NAMALWA (cell line): ENCODE measurements around the gene SLITRK5.

ENCODE experiments used
- DNase-seq: peaks from one replicate; pipeline ENCODE4 v3.0.0-alpha.2; 2015; ENCODE audit warnings: low spot score

Gene SLITRK5

DNA sequence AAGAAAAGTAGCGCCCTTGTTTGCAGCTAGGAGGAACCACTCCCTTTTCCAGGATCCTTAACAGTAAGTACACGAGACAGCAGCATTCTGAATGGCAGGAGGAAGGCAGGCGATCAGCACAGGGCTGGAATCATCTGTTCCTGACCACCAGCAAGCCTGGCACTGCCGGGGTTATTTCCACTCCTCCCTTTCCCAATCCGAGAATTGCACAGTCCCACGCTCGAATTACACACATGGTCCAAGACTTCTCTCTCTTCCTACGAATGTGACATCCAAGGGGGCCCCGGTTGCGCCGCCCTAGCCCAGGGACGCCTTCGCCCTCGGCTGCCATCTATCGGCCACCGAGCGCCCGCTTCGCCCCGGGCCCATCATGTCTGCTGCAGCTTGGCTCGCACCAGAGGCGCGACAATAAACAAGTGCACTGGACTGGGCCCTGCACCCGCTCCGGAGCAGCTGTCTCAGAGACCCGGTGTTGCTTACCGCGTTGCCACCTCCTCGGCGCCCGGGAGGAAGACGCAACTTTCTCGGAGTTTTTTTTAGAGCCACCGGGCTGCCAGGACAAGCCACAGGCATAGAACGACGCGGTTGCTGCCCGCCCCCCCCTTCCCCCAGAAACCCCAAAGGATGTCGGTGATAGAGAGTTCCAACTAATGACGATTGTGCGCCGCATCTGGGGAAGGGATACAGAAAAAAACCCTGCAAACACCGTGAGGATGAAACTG, at the start of gene SLITRK5:
SLITRK5 (plus strand) TSS at position 341 of the 722 bp plus-strand sequence. CDS start 4,018 bp downstream, outside the sequence.
- peak; percentile 69 for DNase-seq

DNA sequence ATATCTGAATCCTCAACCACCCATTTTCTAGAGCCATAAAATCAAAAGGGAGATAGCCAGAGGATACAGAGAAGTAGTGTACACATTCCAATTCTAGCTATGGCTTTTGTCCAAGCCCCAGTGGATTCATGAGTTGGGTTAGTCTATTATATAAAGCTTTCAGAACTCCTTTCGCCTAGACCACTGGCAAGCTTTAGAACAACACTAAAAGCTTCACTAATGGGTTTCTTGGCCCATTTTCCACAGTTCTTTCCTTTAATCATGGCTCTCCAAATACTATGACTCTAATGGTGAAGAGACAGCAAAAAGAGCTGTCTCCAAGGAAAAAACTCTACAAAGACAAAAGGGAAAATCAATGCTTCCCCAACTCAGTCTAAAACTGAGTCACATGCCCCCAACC, 48.2 kb upstream of the SLITRK5 start:
- no peak for DNase-seq

DNA sequence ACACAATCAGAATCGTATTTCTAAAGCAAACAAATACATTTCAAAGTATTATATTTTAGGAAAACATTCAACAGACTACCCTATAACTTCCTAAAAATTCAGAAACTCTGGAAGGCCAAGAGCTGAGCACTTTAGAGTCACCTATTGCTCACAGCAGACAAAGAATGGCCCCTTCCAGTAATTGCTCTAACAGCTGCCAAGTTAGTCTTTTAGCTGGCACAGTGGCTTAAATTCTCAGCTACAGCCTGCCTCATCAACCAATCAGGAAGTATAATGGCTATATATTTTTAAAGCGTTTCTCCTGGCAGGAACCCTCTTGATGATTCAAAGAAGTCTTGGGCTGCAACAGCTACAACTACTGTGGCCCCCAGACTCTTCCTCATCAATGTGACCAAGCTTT, 14.9 kb upstream of the SLITRK5 start:
- DNase-seq = no peak

DNA sequence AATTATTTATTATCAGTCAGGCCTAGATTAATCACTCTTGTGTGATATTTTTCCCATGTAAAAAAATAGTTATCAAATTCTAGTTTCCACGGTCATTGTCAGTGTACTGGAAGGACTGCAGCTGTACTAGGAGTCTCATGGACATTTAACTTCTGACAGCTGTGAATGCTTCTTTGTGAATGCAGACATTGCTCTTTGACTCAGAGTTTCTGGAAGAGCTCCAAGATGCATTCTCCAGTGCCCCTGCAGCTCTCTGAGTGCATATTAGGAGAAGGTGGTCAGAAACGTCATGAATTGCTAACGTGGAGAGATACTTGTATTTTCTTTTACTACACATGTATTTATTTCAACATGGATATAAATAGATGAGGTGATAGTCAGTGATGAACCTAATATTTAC, 9.7 kb upstream of the SLITRK5 start:
- DNase-seq = no peak

DNA sequence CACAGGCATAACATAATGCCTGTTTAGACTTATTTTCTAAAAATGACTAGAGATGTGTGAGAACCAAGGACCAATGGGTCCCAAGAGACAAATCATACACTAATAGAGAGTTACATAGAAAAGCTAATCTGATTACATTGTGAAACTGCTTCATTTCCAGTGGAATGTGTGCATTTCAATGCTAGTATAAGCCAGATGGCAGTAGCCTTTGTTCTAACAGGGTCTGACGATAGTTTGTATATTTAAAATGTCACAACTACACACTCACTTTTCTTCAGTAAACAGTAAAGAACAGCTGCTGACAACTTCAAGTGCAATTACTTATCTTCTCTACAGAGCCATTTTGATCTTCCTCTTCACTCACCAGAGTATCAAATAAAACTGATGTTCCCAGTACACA, 4.3 kb upstream of the SLITRK5 start:
- DNase-seq = no peak

GRCh38 chr13:87667686-87668085, 3.5 kb upstream of the SLITRK5 start:
- no peak for DNase-seq

DNA sequence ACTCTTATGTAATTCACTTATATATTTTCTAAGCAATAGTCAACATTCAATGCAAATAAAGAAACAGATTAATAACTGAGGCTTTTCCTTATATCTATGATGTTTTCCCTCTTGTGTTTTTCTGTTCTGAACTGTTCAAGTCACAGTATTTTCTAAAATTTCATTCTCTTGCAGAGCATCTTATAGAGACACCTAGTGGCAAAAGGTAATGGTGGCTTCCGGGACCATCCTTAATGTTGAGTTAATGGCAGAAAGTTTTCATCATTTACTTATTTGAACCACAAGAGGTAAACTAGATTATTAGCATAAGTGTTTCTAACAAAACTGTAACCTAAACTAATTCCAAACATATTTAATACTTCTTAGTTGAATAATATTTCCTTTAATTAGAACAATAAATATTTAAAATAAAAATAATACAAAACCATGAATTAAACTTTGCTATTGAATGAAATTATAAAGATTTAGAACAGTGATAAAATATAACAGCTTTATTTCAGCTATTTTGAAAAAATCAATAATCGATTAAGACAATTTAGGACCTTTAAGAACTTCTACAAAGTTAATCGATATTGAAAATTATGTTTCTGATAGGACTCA, 1.7 kb upstream of the SLITRK5 start:
- peak; percentile 76 for DNase-seq

DNA sequence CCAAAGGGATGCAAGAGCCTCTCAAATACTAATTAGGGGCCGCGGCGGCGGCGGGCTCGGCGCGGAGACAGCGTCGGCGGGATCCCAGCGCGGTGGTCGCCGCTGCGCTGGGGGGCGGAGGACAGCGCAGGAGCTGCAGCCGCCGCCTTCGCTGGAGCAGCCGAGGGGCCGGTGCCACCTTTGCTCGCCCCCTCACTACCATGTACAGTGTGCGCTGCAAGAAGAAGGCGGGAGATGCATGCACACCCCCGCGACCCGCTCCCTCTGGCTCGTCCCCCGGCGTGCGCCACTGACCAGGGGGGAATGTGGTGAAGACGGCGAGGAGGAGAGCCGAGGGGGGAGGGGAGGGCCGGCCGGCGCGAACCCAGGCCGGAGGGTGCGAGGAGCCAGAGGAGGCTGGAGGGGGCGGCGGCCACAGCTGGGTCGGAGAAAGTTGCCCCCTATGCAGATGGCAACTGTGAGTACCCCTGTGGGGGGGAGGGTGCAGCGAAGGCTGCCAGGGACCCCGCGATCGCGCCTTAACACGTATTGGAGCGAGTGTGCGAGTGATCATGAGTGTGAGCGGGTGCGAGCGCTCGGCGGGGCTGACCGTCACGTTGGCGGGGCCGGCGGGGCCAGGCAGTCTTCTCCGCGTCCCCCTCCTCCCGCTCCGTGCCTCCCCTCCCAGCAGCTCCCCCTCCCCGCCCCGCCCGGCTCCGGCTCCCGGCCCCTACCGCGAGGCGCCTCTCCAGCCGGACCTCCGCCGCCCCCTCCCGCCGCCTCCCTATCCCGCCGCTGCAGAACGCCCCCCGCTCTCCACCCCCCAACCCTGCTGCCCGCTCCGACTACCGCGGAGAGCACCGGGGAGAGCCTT, 808 bp downstream of the SLITRK5 start:
- no peak for DNase-seq

- no peak for DNase-seq
These were observed 3.1 kb downstream of the SLITRK5 start for GRCh38 chr13:87674247-87674738.

DNA sequence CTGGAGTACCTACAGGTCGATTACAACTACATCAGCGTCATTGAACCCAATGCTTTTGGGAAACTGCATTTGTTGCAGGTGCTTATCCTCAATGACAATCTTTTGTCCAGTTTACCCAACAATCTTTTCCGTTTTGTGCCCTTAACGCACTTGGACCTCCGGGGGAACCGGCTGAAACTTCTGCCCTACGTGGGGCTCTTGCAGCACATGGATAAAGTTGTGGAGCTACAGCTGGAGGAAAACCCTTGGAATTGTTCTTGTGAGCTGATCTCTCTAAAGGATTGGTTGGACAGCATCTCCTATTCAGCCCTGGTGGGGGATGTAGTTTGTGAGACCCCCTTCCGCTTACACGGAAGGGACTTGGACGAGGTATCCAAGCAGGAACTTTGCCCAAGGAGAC, 4.7 kb downstream of the SLITRK5 start:
- no peak for DNase-seq

DNA sequence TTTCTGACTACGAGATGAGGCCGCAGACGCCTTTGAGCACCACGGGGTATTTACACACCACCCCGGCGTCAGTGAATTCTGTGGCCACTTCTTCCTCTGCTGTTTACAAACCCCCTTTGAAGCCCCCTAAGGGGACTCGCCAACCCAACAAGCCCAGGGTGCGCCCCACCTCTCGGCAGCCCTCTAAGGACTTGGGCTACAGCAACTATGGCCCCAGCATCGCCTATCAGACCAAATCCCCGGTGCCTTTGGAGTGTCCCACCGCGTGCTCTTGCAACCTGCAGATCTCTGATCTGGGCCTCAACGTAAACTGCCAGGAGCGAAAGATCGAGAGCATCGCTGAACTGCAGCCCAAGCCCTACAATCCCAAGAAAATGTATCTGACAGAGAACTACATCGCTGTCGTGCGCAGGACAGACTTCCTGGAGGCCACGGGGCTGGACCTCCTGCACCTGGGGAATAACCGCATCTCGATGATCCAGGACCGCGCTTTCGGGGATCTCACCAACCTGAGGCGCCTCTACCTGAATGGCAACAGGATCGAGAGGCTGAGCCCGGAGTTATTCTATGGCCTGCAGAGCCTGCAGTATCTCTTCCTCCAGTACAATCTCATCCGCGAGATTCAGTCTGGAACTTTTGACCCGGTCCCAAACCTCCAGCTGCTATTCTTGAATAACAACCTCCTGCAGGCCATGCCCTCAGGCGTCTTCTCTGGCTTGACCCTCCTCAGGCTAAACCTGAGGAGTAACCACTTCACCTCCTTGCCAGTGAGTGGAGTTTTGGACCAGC, 5.3 kb downstream of the SLITRK5 start:
- DNase-seq = no peak

DNA sequence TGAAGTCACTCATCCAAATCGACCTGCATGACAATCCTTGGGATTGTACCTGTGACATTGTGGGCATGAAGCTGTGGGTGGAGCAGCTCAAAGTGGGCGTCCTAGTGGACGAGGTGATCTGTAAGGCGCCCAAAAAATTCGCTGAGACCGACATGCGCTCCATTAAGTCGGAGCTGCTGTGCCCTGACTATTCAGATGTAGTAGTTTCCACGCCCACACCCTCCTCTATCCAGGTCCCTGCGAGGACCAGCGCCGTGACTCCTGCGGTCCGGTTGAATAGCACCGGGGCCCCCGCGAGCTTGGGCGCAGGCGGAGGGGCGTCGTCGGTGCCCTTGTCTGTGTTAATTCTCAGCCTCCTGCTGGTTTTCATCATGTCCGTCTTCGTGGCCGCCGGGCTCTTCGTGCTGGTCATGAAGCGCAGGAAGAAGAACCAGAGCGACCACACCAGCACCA, 5.9 kb downstream of the SLITRK5 start:
- DNase-seq = no peak

DNA sequence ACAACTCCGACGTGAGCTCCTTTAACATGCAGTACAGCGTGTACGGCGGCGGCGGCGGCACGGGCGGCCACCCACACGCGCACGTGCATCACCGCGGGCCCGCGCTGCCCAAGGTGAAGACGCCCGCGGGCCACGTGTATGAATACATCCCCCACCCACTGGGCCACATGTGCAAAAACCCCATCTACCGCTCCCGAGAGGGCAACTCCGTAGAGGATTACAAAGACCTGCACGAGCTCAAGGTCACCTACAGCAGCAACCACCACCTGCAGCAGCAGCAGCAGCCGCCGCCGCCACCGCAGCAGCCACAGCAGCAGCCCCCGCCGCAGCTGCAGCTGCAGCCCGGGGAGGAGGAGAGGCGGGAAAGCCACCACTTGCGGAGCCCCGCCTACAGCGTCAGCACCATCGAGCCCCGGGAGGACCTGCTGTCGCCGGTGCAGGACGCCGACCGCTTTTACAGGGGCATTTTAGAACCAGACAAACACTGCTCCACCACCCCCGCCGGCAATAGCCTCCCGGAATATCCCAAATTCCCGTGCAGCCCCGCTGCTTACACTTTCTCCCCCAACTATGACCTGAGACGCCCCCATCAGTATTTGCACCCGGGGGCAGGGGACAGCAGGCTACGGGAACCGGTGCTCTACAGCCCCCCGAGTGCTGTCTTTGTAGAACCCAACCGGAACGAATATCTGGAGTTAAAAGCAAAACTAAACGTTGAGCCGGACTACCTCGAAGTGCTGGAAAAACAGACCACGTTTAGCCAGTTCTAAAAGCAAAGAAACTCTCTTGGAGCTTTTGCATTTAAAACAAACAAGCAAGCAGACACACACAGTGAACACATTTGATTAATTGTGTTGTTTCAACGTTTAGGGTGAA, 6.6 kb downstream of the SLITRK5 start:
- DNase-seq = no peak

DNA sequence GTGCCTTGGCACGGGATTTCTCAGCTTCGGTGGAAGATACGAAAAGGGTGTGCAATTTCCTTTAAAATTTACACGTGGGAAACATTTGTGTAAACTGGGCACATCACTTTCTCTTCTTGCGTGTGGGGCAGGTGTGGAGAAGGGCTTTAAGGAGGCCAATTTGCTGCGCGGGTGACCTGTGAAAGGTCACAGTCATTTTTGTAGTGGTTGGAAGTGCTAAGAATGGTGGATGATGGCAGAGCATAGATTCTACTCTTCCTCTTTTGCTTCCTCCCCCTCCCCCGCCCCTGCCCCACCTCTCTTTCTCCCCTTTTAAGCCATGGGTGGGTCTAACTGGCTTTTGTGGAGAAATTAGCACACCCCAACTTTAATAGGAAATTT, 7.2 kb downstream of the SLITRK5 start:
- no peak for DNase-seq

DNA sequence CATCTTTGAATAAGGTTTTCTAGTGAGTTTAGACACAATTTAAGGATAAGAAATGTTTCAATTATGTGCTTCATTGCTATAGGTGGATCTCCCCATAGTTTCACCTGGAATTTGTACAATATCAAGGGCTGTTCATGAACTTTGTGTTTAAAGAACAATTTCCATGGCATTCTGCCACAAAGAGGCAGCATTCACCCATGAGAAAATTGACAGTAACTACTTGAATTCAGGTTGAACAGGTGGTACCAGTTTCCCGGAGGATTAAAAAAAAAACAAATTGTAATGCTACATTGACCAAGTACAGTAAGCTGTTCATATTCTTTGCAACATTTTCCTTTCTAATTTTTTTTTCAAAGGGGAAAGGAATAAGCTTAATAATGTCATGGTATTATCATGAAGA, 9.1 kb downstream of the SLITRK5 start:
- peak; percentile 56 for DNase-seq

GRCh38 chr13:87684850-87685742, 13.9 kb downstream of the SLITRK5 start:
- no peak for DNase-seq

- DNase-seq = no peak
These were observed 25.3 kb downstream of the SLITRK5 start for GRCh38 chr13:87696458-87696857.

DNA sequence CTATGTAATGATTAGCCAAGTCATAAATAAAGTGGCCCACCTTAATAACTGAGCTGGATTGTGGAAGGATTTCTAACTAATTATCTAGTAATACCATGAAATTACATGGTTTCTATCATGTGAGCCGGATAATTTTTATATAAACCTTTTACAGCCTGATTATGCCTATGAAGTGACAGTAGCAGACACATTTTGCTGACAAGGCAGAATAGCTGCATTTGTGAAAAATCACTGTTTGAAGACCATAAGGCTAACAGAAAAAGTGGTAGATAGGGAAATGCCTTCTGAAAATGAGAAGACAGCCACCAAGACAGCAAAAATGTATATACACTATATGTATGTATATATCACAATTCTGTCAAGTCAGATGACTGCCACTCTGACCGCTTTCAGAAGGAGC, 27.1 kb downstream of the SLITRK5 start:
- no peak for DNase-seq

- DNase-seq = no peak
These were observed 38.8 kb downstream of the SLITRK5 start for GRCh38 chr13:87709947-87710346.

- no peak for DNase-seq
These were observed 40.8 kb downstream of the SLITRK5 start for GRCh38 chr13:87712012-87712411.
